HCT116 (cell line): ENCODE measurements around the gene BMP7. TPM values are rescaled to one million over a fixed set of nuclear protein-coding genes. Genes with fewer than 3 reads are reported as not detected.

Experiments
- ATAC-seq: fragments of 200-7000 bp; cut with Tn5 transposase; 2 replicates; pipeline ENCODE4 v1.9.1; 2020; ENCODE audit warnings: mild to moderate bottlenecking, moderate library complexity
- BruUV-seq: library from RNA; stranded (reverse); fragments of 400-500 nt; replicated peaks from 2 replicates; lab custom pipeline; 2021; lab: Mats Ljungman, UMichigan
- CTCF ChIA-PET: fragments of 300-600 bp; sonication (Branson Sonifier 250); formaldehyde crosslinking; loops from one replicate; lab custom pipeline; 2021; ENCODE audit warnings: antibody characterized with exemption; lab: Charles Lee
- POLR2A ChIA-PET: fragments of 300-600, 350-600 bp; sonication (Branson Sonifier 250); formaldehyde crosslinking; loops from one replicate; lab custom pipeline; 2021; ENCODE audit warnings: antibody characterized with exemption; lab: Charles Lee
- RAD21 ChIA-PET, 2 experiments: fragments of 300-600 bp; sonication (Branson Sonifier 250); formaldehyde crosslinking; loops; one replicate each; lab custom pipeline; 2023; ENCODE audit warnings: low total read pairs in 2 of 2; ENCODE audit not compliant: uncharacterized antibody in 2 of 2, unreplicated experiment in 2 of 2, low non-redundant PET in 1 of 2; lab: Charles Lee
- DNase-seq: peaks from one replicate; pipeline ENCODE4 v3.0.0-alpha.2; 2010; ENCODE audit warnings: low read depth, low spot score
- H2AFZ ChIP-seq: fragments of 200-600 bp; shearing (Covaris generic), sonication (generic); 2 replicates; pipeline ENCODE4 v1.6.1; 2017; ENCODE audit warnings: low read depth, mixed run types, mixed read lengths, antibody characterized with exemption, low read length; ENCODE audit not compliant: poor library complexity, severe bottlenecking
- H3K27ac ChIP-seq: 2 replicates; pipeline ENCODE4 v1.5.1; 2012; ENCODE audit warnings: low read depth, low read length
- H3K27me3 ChIP-seq: fragments of 200-600 bp; sonication (generic); 2 replicates; pipeline ENCODE4 v1.6.1; 2016; ENCODE audit warnings: mixed run types, low read length, mixed read lengths; ENCODE audit not compliant: insufficient read depth
- H3K36me3 ChIP-seq, 2 experiments: fragments of 200-500 bp in 1 of 2; fragments of 200-600 bp in 1 of 2; sonication (Bioruptor generic) in 1 of 2; sonication (generic) in 1 of 2; 2 replicates each; pipeline versions ENCODE4 v1.5.1 to v1.6.1; 2014 to 2016; ENCODE audit warnings: low read length in 2 of 2, inconsistent platforms in 1 of 2, mixed read lengths in 1 of 2, mixed run types in 1 of 2; ENCODE audit not compliant: insufficient read depth in 2 of 2, control insufficient read depth in 1 of 2
- H3K4me1 ChIP-seq, 2 experiments: fragments of 200-600 bp in 1 of 2; sonication (generic) in 1 of 2; 2 replicates each; pipeline versions ENCODE4 v1.5.1 to v1.6.1; 2012 to 2017; ENCODE audit warnings: low read length in 2 of 2, inconsistent platforms in 1 of 2, mild to moderate bottlenecking in 1 of 2, mixed read lengths in 1 of 2, mixed run types in 1 of 2, moderate library complexity in 1 of 2; ENCODE audit not compliant: insufficient read depth in 2 of 2, control insufficient read depth in 1 of 2
- H3K4me2 ChIP-seq: fragments of 200-600 bp; sonication (generic); 2 replicates; pipeline ENCODE4 v1.6.1; 2017; ENCODE audit warnings: mixed run types, low read length, mixed read lengths
- H3K4me3 ChIP-seq, 2 experiments: fragments of 200-600 bp in 1 of 2; sonication (generic) in 1 of 2; replicated peaks in 1 of 2; 2 replicates each; pipeline ENCODE4 v1.5.1; 2011 to 2016; ENCODE audit warnings: low read length in 2 of 2, control low read depth in 1 of 2, low read depth in 1 of 2, mild to moderate bottlenecking in 1 of 2, mixed read lengths in 1 of 2, mixed run types in 1 of 2
- H3K79me2 ChIP-seq: fragments of 200-600 bp; sonication (generic); 2 replicates; pipeline ENCODE4 v1.6.1; 2017; ENCODE audit warnings: mild to moderate bottlenecking, mixed run types, low read length, moderate library complexity, mixed read lengths; ENCODE audit not compliant: insufficient read depth
- H3K9ac ChIP-seq: fragments of 200-600 bp; sonication (generic); 2 replicates; pipeline ENCODE4 v1.6.1; 2016; ENCODE audit warnings: low read length, mixed read lengths
- H3K9me2 ChIP-seq: fragments of 200-600 bp; sonication (generic), shearing (Covaris generic); 2 replicates; pipeline ENCODE4 v1.6.1; 2017; ENCODE audit warnings: mixed run types, mild to moderate bottlenecking, moderate library complexity; ENCODE audit not compliant: insufficient read depth
- H3K9me3 ChIP-seq, 2 experiments: fragments of 200-500 bp in 1 of 2; fragments of 200-600 bp in 1 of 2; sonication (Bioruptor generic) in 1 of 2; sonication (generic) in 1 of 2; 2 replicates each; pipeline ENCODE4 v1.6.1; 2014 to 2017; ENCODE audit warnings: low read length in 2 of 2, mixed read lengths in 2 of 2, inconsistent platforms in 1 of 2, low read depth in 1 of 2, mild to moderate bottlenecking in 1 of 2, mixed run types in 1 of 2, moderate library complexity in 1 of 2; ENCODE audit not compliant: control insufficient read depth in 1 of 2, insufficient read depth in 1 of 2
- H4K20me1 ChIP-seq: fragments of 200-600 bp; sonication (generic), shearing (Covaris generic); 2 replicates; pipeline ENCODE4 v1.6.1; 2017; ENCODE audit warnings: mixed run types, mild to moderate bottlenecking, moderate library complexity; ENCODE audit not compliant: insufficient read depth
- CBX3 ChIP-seq: IDR thresholded peaks from 2 replicates; pipeline ENCODE4 v1.6.1; 2012; ENCODE audit warnings: low read depth
- CTCF ChIP-seq, 3 experiments: fragments of 200-600 bp in 1 of 3; sonication (generic) in 1 of 3; IDR thresholded peaks in 2 of 3; conservative IDR thresholded peaks in 1 of 3; 2 replicates each; pipeline ENCODE4 v1.5.1; 2012 to 2017; ENCODE audit warnings: low read depth in 2 of 3, low read length in 2 of 3, antibody characterized with exemption in 1 of 3, borderline replicate concordance in 1 of 3, control low read depth in 1 of 3, mild to moderate bottlenecking in 1 of 3, mixed read lengths in 1 of 3, mixed run types in 1 of 3, moderate library complexity in 1 of 3; ENCODE audit not compliant: insufficient read depth in 1 of 3
- EZH2 ChIP-seq: fragments of 200-600 bp; sonication (generic); IDR thresholded peaks from 2 replicates; pipeline ENCODE4 v1.6.1; 2017; ENCODE audit warnings: antibody characterized with exemption, mixed run types
- EZH2phosphoT487 ChIP-seq: fragments of 200-600 bp; IDR thresholded peaks from 2 replicates; pipeline ENCODE4 v1.6.1; 2018; ENCODE audit warnings: antibody characterized with exemption, borderline replicate concordance
- JUND ChIP-seq: IDR thresholded peaks from 2 replicates; pipeline ENCODE4 v1.6.1; 2012
- SIN3A ChIP-seq: IDR thresholded peaks from 2 replicates; pipeline ENCODE4 v1.6.1; 2012; ENCODE audit warnings: low read depth
- SRF ChIP-seq: IDR thresholded peaks from 2 replicates; pipeline ENCODE4 v1.6.1; 2012; ENCODE audit warnings: low read depth
- YY1 ChIP-seq: IDR thresholded peaks from 2 replicates; pipeline ENCODE4 v1.6.1; 2011; ENCODE audit warnings: low read length, low read depth, moderate library complexity, mild to moderate bottlenecking; ENCODE audit not compliant: insufficient replicate concordance; ENCODE audit errors: extremely low read depth
- ZNF274 ChIP-seq: fragments of 200-500 bp; sonication (Bioruptor generic); IDR thresholded peaks from 2 replicates; pipeline ENCODE4 v1.6.1; 2014; ENCODE audit warnings: mild to moderate bottlenecking, low read depth, low read length, inconsistent platforms
- intact Hi-C: fragments of 100-400 bp; cut with micrococcal nuclease; formaldehyde crosslinking; loops from 2 replicates; pipeline ENCODE4 v1.10.0; 2022
- total RNA-seq: library from RNA; stranded (reverse); gene quantifications from one replicate; pipeline ENCODE4 v1.2.1, GENCODE V29; 2021; ENCODE audit not compliant: unreplicated experiment
- TF ChIP-seq, protein P1 (sequence below): IDR thresholded peaks from 2 replicates; pipeline ENCODE4 v1.6.1; 2011; ENCODE audit warnings: mild to moderate bottlenecking, low read length, moderate library complexity; ENCODE audit not compliant: insufficient replicate concordance; ENCODE audit errors: extremely low read depth

BMP7 gene
- total RNA-seq, 1 experiment from 2014 or later: 7.0 TPM

DNA sequence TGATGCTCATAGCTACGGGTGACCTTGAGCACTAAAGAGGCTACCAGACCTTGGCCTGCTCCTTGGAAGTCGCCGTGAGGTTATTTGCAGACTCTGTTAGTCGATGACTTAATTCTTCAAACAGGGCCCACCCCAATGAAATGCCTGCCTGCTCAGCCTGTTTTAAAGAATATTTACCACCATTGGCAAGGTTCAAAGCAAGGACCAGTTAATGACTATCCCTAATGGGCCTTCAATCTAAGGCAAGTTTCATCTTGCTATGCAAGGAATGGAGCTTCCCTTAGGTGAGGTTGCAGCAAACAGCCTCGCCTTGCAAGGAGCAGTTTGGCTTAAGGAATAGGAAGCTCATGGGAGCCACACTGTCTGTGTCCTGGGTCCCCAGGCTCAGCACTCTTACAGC, 40.3 kb upstream of the BMP7 start (continued):
- no peak for TF ChIP-seq CBX3
- TF ChIP-seq SRF: no peak
- TF ChIP-seq EZH2phosphoT487: no peak
- TF ChIP-seq YY1: no peak
- TF ChIP-seq SIN3A: no peak
- TF ChIP-seq EZH2: no peak

GRCh38 chr20:57301026-57301425, 34.6 kb upstream of the BMP7 start:
- Histone ChIP-seq H3K36me3 (no peaks in the 10 kb centered on the region), H3K27ac (no peak overlapping the region), H4K20me1 (no peaks in the 10 kb centered on the region), H3K9me3 (no peaks in the 10 kb centered on the region), H3K4me2 (no peak overlapping the region), H3K27me3 (no peaks in the 10 kb centered on the region), H3K4me1 (no peaks in the 10 kb centered on the region), H3K4me3 (no peak overlapping the region), H3K79me2 (no peaks in the 10 kb centered on the region)
- intact Hi-C loops: no loop called here
- no peak for ATAC-seq
- no peak for DNase-seq
- ChIA-PET RAD21 (no interaction called here), CTCF (interaction anchor here (1.1 kb wide), 1 partner anchor 31 kb away, joined by 3 read pairs; no protein-coding TSS in a partner anchor), POLR2A (no interaction called here)
- TF ChIP-seq, protein P1, sequence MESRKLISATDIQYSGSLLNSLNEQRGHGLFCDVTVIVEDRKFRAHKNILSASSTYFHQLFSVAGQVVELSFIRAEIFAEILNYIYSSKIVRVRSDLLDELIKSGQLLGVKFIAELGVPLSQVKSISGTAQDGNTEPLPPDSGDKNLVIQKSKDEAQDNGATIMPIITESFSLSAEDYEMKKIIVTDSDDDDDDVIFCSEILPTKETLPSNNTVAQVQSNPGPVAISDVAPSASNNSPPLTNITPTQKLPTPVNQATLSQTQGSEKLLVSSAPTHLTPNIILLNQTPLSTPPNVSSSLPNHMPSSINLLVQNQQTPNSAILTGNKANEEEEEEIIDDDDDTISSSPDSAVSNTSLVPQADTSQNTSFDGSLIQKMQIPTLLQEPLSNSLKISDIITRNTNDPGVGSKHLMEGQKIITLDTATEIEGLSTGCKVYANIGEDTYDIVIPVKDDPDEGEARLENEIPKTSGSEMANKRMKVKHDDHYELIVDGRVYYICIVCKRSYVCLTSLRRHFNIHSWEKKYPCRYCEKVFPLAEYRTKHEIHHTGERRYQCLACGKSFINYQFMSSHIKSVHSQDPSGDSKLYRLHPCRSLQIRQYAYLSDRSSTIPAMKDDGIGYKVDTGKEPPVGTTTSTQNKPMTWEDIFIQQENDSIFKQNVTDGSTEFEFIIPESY: no peak
- no peak for TF ChIP-seq SIN3A
- no peak for TF ChIP-seq CTCF (IDR thresholded peaks at IDR 0.05 in 2 of 3, conservative IDR thresholded peaks at IDR 0.05 in 1 of 3; ENCODE audit: borderline replicate concordance in 1 of 3, insufficient read depth in 1 of 3, low read depth in 2 of 3, low read length in 2 of 3)
- no peak for TF ChIP-seq ZNF274
- TF ChIP-seq JUND: no peak
- TF ChIP-seq SRF: no peak
- no peak for TF ChIP-seq EZH2
- TF ChIP-seq, all 23 proteins: peak for 0
- no peak overlapping the region for H2AFZ ChIP-seq
- H3K9me2 ChIP-seq: no peaks in the 10 kb centered on the region
- H3K9ac ChIP-seq: no peak overlapping the region
- BruUV-seq: no TSS peak
